Coronary artery (tissue), 2 donors: ENCODE data around the gene PCBD1.

Source experiments
- DNase-seq: peaks from one replicate; pipeline ENCODE4 v3.0.0-alpha.2; 2017; ENCODE audit warnings: low spot score
- H3K27ac ChIP-seq, 2 donors: fragments of 200-600 bp; sonication (generic); one replicate each; pipeline ENCODE4 v1.5.1; 2016 to 2019
- H3K4me3 ChIP-seq: fragments of 200-600 bp; sonication (generic); 2 replicates; pipeline ENCODE4 v1.5.1; 2016; ENCODE audit warnings: mild to moderate bottlenecking, moderate library complexity
- CTCF ChIP-seq: fragments of 200-600 bp; sonication (generic); IDR thresholded peaks from one replicate; pipeline ENCODE4 v1.5.1; 2019; ENCODE audit warnings: antibody characterized with exemption

Gene PCBD1

GRCh38 chr10:70912556-70912955, 24.2 kb upstream of the PCBD1 start:
- Histone ChIP-seq H3K4me3 (no peak overlapping the region), H3K27ac (no peak overlapping the region)
- no peak for TF ChIP-seq CTCF
- no peak for DNase-seq

- H3K27ac ChIP-seq, result no peak overlapping the region
- DNase-seq, result no peak
- H3K4me3 ChIP-seq, result no peak overlapping the region
- TF ChIP-seq CTCF, result no peak
Observed at GRCh38 chr10:70911386-70911785, 23.0 kb upstream of the PCBD1 start.

GRCh38 chr10:70910486-70911341, 22.3 kb upstream of the PCBD1 start:
- no peak for DNase-seq
- Histone ChIP-seq H3K27ac (no peak overlapping the region), H3K4me3 (no peak overlapping the region)
- TF ChIP-seq CTCF, result no peak

GRCh38 chr10:70909326-70909935, 21.1 kb upstream of the PCBD1 start:
- Histone ChIP-seq H3K27ac (no peak overlapping the region), H3K4me3 (no peak overlapping the region)
- no peak for DNase-seq
- no peak for TF ChIP-seq CTCF

- DNase-seq, result no peak
- no peak overlapping the region for H3K4me3 ChIP-seq
- TF ChIP-seq CTCF, result no peak
- H3K27ac ChIP-seq, result no peak overlapping the region
Observed at GRCh38 chr10:70908406-70909296, 20.3 kb upstream of the PCBD1 start.

- no peak overlapping the region for H3K27ac ChIP-seq
- TF ChIP-seq CTCF, result no peak
- no peak for DNase-seq
- H3K4me3 ChIP-seq, result no peak overlapping the region
Observed at GRCh38 chr10:70907637-70908405, 19.5 kb upstream of the PCBD1 start.
